Keratinocyte (primary cell): ENCODE results near the gene TOP2A. TPM values are rescaled to one million over a fixed set of nuclear protein-coding genes. Genes with fewer than 3 reads are reported as not detected.
"Not testable (repeated sequence)": the region's sequence is repeated elsewhere in the genome, so short reads cannot be mapped to it uniquely, and the experiment has no call there.

ENCODE experiments used
- DNase-seq: peaks from one replicate; pipeline ENCODE4 v3.0.0-alpha.2; 2011; ENCODE audit warnings: low read depth, missing footprints, low spot score
- FAIRE-seq: peaks from 2 replicates; lab custom pipeline; 2011; peaks lifted over from hg19 to GRCh38; lab: Jason Lieb, UNC
- H2AFZ ChIP-seq: 2 replicates; pipeline ENCODE4 v1.6.0; 2012; ENCODE audit warnings: low read length, control low read depth, inconsistent platforms; ENCODE audit not compliant: control insufficient read depth
- H3K27ac ChIP-seq: 2 replicates; pipeline ENCODE4 v1.5.1; 2011; ENCODE audit warnings: low read length; ENCODE audit not compliant: control insufficient read depth, insufficient read depth
- H3K27me3 ChIP-seq: 3 replicates; pipeline ENCODE4 v1.6.0; 2011; ENCODE audit warnings: low read length; ENCODE audit not compliant: control insufficient read depth, insufficient read depth; ENCODE audit errors: extremely low read depth
- H3K36me3 ChIP-seq, 2 experiments: 2 replicates in 1 of 2; 3 replicates in 1 of 2; pipeline ENCODE4 v1.5.1; 2011; ENCODE audit warnings: low read length in 2 of 2, mild to moderate bottlenecking in 1 of 2; ENCODE audit not compliant: control insufficient read depth in 2 of 2, insufficient read depth in 2 of 2; ENCODE audit errors: extremely low read depth in 1 of 2
- H3K4me1 ChIP-seq: 3 replicates; pipeline ENCODE4 v1.5.1; 2011; ENCODE audit warnings: low read length; ENCODE audit not compliant: control insufficient read depth, insufficient read depth; ENCODE audit errors: extremely low read depth
- H3K4me2 ChIP-seq: 3 replicates; pipeline ENCODE4 v1.6.0; 2011; ENCODE audit warnings: low read depth, low read length; ENCODE audit not compliant: control insufficient read depth, insufficient read depth; ENCODE audit errors: extremely low read depth
- H3K4me3 ChIP-seq, 3 experiments: fragments of 200-600 bp in 1 of 3; sonication (generic) in 1 of 3; 2 replicates in 2 of 3; 3 replicates in 1 of 3; pipeline ENCODE4 v1.5.1; 2011 to 2016; ENCODE audit warnings: low read length in 3 of 3, mild to moderate bottlenecking in 3 of 3, control low read depth in 2 of 3, inconsistent platforms in 1 of 3, low read depth in 1 of 3, mixed read lengths in 1 of 3, mixed run types in 1 of 3, moderate library complexity in 1 of 3; ENCODE audit not compliant: control insufficient read depth in 2 of 3, insufficient read depth in 2 of 3; ENCODE audit errors: extremely low read depth in 1 of 3
- H3K79me2 ChIP-seq: 2 replicates; pipeline ENCODE4 v1.6.0; 2012; ENCODE audit warnings: low read length; ENCODE audit not compliant: control insufficient read depth, insufficient read depth
- H3K9ac ChIP-seq: 3 replicates; pipeline ENCODE4 v1.6.0; 2011; ENCODE audit warnings: low read length; ENCODE audit not compliant: control insufficient read depth, insufficient read depth; ENCODE audit errors: extremely low read depth
- H3K9me1 ChIP-seq: 3 replicates; pipeline ENCODE4 v1.6.0; 2011; ENCODE audit warnings: low read length; ENCODE audit not compliant: control insufficient read depth, insufficient read depth; ENCODE audit errors: extremely low read depth
- H3K9me3 ChIP-seq: 2 replicates; pipeline ENCODE4 v1.5.1; 2012; ENCODE audit warnings: low read depth, low read length; ENCODE audit not compliant: control insufficient read depth
- H4K20me1 ChIP-seq: 3 replicates; pipeline ENCODE4 v1.6.0; 2011; ENCODE audit warnings: low read length; ENCODE audit not compliant: control insufficient read depth, insufficient read depth; ENCODE audit errors: extremely low read depth
- CTCF ChIP-seq, 3 experiments: IDR thresholded peaks in 1 of 3; conservative IDR thresholded peaks in 1 of 3; optimal IDR thresholded peaks in 1 of 3; 2 replicates in 2 of 3; 3 replicates in 1 of 3; pipeline versions ENCODE3 to v1.5.1; 2011; ENCODE audit warnings: low read length in 3 of 3, mild to moderate bottlenecking in 3 of 3, moderate library complexity in 2 of 3, control low read depth in 1 of 3, inconsistent platforms in 1 of 3; ENCODE audit not compliant: insufficient read depth in 2 of 3; ENCODE audit errors: extremely low read depth in 1 of 3
- dilution Hi-C: fragments of 300-500 bp; cut with MboI; formaldehyde crosslinking; loops from one replicate; pipeline ENCODE4 v1.7.0; 2020; ENCODE audit warnings: low sequenced_read_pairs; ENCODE audit not compliant: extremely low pct_ligation_motif_present
- polyA plus RNA-seq, 5 experiments: library from polyadenylated mRNA; depleted of rRNA in 3 of 5; stranded (reverse) in 3 of 5; stranded (forward) in 1 of 5; unstranded in 1 of 5; fragments of >200 nt; gene quantifications; 1 replicate in 1 of 5; 2 replicates in 3 of 5; 3 replicates in 1 of 5; pipeline versions ENCODE4 v1.2.1 to v1.2.3, GENCODE V29; 2011 to 2012; ENCODE audit warnings: missing spikeins in 2 of 5, low read depth in 1 of 5, low replicate concordance in 1 of 5

TOP2A gene
- polyA plus RNA-seq, 1 donor (not counting 4 experiments of a cell fraction or from before 2014, with no cell fraction given): 45.0 TPM

- Histone ChIP-seq H3K27me3 (no peaks in the 10 kb centered on the region), H3K9ac (no peak overlapping the region), H3K9me3 (no peaks in the 10 kb centered on the region), H3K79me2 (no peaks in the 10 kb centered on the region), H3K9me1 (no peaks in the 10 kb centered on the region), H3K4me2 (no peak overlapping the region), H4K20me1 (no peaks in the 10 kb centered on the region), H3K36me3 (no peaks in the 10 kb centered on the region), H2AFZ (no peak overlapping the region), H3K27ac (no peak overlapping the region), H3K4me3 (no peak overlapping the region), H3K4me1 (no peaks in the 10 kb centered on the region)
- FAIRE-seq: no peak
- no peak for DNase-seq
- TF ChIP-seq CTCF (optimal IDR thresholded peaks at IDR 0.05 in 1 of 3, IDR thresholded peaks at IDR 0.05 in 1 of 3, conservative IDR thresholded peaks at IDR 0.05 in 1 of 3; ENCODE audit: extremely low read depth in 1 of 3, insufficient read depth in 2 of 3, low read length in 3 of 3): no peak
- dilution Hi-C loops: no loop called here
Observed at GRCh38 chr17:40377832-40378231, 39.9 kb downstream of the TOP2A start.

GRCh38 chr17:40376541-40376940 is 41.2 kb downstream of the TOP2A start:
- H3K36me3 ChIP-seq, H3K9ac ChIP-seq, H3K27ac ChIP-seq, H3K4me2 ChIP-seq, H2AFZ ChIP-seq, FAIRE-seq, H4K20me1 ChIP-seq, DNase-seq, H3K9me3 ChIP-seq, H3K27me3 ChIP-seq, H3K4me3 ChIP-seq, H3K9me1 ChIP-seq, H3K79me2 ChIP-seq, dilution Hi-C loops, H3K4me1 ChIP-seq: not testable (repeated sequence)

GRCh38 chr17:40375786-40376185 is 41.9 kb downstream of the TOP2A start:
- H3K4me1 ChIP-seq, H2AFZ ChIP-seq, H3K4me2 ChIP-seq, H4K20me1 ChIP-seq, H3K4me3 ChIP-seq, H3K9me1 ChIP-seq, H3K27ac ChIP-seq, H3K9me3 ChIP-seq, H3K36me3 ChIP-seq, FAIRE-seq, dilution Hi-C loops, H3K9ac ChIP-seq, H3K79me2 ChIP-seq, H3K27me3 ChIP-seq, DNase-seq: not testable (repeated sequence)
